MM.1S (cell line): ENCODE data around the gene ROR2.

Source experiments
- DNase-seq: peaks from one replicate; pipeline ENCODE4 v3.0.0-alpha.2; 2015
- H2AFZ ChIP-seq: fragments of 300-600 bp; sonication (generic); 2 replicates; pipeline ENCODE4 v1.6.0; 2016; ENCODE audit warnings: antibody characterized with exemption, low read length
- H3F3A ChIP-seq: fragments of 300-600 bp; sonication (generic); 2 replicates; pipeline ENCODE4 v1.6.1; 2016; ENCODE audit warnings: mild to moderate bottlenecking, antibody characterized with exemption, low read length, moderate library complexity, mixed read lengths; ENCODE audit not compliant: insufficient read depth
- H3K27ac ChIP-seq: fragments of 300-600 bp; sonication (generic); 2 replicates; pipeline ENCODE4 v1.5.1; 2016; ENCODE audit warnings: mild to moderate bottlenecking, low read length
- H3K27me3 ChIP-seq: fragments of 300-600 bp; sonication (generic); replicated peaks from 2 replicates; pipeline ENCODE4 v1.6.0; 2016; ENCODE audit warnings: low read length; ENCODE audit not compliant: insufficient read depth
- H3K36me3 ChIP-seq: fragments of 300-600 bp; sonication (generic); replicated peaks from 2 replicates; pipeline ENCODE4 v1.6.1; 2016; ENCODE audit warnings: mild to moderate bottlenecking, low read length, mixed read lengths; ENCODE audit not compliant: insufficient read depth
- H3K4me1 ChIP-seq: fragments of 300-600 bp; sonication (generic); 2 replicates; pipeline ENCODE4 v1.6.1; 2016; ENCODE audit warnings: low read length, mixed read lengths
- H3K4me2 ChIP-seq: fragments of 300-600 bp; sonication (generic); 2 replicates; pipeline ENCODE4 v1.6.0; 2016; ENCODE audit warnings: low read depth, low read length
- H3K4me3 ChIP-seq: fragments of 300-600 bp; sonication (generic); 2 replicates; pipeline ENCODE4 v1.5.1; 2016; ENCODE audit warnings: low read length, mixed read lengths
- H3K79me2 ChIP-seq: fragments of 300-600 bp; sonication (generic); 2 replicates; pipeline ENCODE4 v1.6.1; 2016; ENCODE audit warnings: mixed run types, low read length, mixed read lengths
- H3K9ac ChIP-seq: fragments of 300-600 bp; sonication (generic); 2 replicates; pipeline ENCODE4 v1.6.1; 2016; ENCODE audit warnings: low read length, mixed read lengths
- H3K9me2 ChIP-seq: fragments of 300-600 bp; sonication (generic); replicated peaks from 2 replicates; pipeline ENCODE4 v1.6.1; 2016; ENCODE audit warnings: mild to moderate bottlenecking, low read length, mixed read lengths; ENCODE audit not compliant: insufficient read depth
- H3K9me3 ChIP-seq: fragments of 300-600 bp; sonication (generic); replicated peaks from 2 replicates; pipeline ENCODE4 v1.6.1; 2016; ENCODE audit warnings: mild to moderate bottlenecking, low read length, mixed read lengths; ENCODE audit not compliant: insufficient read depth
- H4K20me1 ChIP-seq: fragments of 300-600 bp; sonication (generic); 2 replicates; pipeline ENCODE4 v1.6.1; 2016; ENCODE audit warnings: mild to moderate bottlenecking, low read length, moderate library complexity, mixed read lengths; ENCODE audit not compliant: insufficient read depth
- CTCF ChIP-seq: fragments of 300-600 bp; sonication (generic); IDR thresholded peaks from 2 replicates; pipeline ENCODE4 v1.5.1; 2016; ENCODE audit warnings: antibody characterized with exemption, low read length, mixed read lengths
- EZH2 ChIP-seq: fragments of 300-600 bp; sonication (generic); optimal IDR thresholded peaks from 2 replicates; pipeline ENCODE3; 2017; ENCODE audit warnings: low read depth, mild to moderate bottlenecking, antibody characterized with exemption, low read length, mixed read lengths
- EZH2phosphoT487 ChIP-seq: fragments of 300-600 bp; sonication (generic); IDR thresholded peaks from 2 replicates; pipeline ENCODE4 v1.6.1; 2018; ENCODE audit warnings: antibody characterized with exemption, low read length

Gene ROR2

DNA sequence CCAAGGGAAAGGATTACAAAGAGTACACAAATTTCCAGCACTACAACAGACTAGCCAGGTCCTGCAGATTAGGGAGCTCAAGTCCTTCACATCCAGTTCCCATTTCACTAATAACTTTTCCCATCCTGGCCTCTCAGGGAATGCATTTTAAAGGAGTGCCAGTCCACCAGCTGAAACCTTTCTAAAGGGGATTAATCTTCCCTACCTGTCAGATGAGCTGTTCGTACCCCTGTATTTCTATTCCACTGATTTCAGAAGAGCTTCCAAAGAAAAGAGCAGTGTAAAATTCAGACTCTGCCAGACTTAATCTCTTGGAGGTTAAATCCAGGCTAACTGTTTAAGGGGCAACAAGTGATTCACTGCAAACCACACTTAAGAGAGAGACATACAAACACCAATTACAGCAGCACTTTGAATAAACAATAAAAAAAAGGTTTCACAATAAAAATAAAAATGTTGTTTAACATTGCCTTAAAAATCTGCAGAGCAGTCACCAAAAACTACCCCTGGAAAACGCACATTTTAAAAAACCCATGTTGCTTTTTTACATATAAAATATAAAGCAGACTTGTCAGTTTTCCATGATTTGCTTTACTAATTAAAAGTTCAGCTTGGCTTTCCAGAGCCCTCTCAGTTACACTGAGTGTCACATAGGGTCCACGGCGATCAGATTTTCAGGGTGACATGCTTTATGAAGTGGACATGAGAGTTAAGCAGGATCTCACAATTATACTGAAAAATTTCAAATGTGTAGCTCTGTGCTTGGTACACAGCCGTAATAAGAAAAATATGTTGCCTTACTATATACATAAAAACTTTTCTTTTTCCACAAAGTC is 3.2 kb downstream of the ROR2 start:
- Histone ChIP-seq H3K79me2 (peaks cover 76% of the 10 kb centered on the region), H3K9ac (no peak overlapping the region), H3K27me3 (no peaks in the 10 kb centered on the region), H3K27ac (no peak overlapping the region), H2AFZ (no peak overlapping the region), H3K4me3 (no peak overlapping the region), H3K4me2 (no peak overlapping the region), H3K9me2 (no peaks in the 10 kb centered on the region), H3F3A (no peaks in the 10 kb centered on the region), H3K9me3 (no peaks in the 10 kb centered on the region), H3K36me3 (no peaks in the 10 kb centered on the region), H4K20me1 (no peaks in the 10 kb centered on the region), H3K4me1 (0 out of 2 replicates have a peak, but pooled peaks cover 2% of the 10 kb centered on the region)
- DNase-seq, result no peak
- TF ChIP-seq CTCF, result no peak
- no peak for TF ChIP-seq EZH2phosphoT487
- TF ChIP-seq EZH2, result no peak

DNA sequence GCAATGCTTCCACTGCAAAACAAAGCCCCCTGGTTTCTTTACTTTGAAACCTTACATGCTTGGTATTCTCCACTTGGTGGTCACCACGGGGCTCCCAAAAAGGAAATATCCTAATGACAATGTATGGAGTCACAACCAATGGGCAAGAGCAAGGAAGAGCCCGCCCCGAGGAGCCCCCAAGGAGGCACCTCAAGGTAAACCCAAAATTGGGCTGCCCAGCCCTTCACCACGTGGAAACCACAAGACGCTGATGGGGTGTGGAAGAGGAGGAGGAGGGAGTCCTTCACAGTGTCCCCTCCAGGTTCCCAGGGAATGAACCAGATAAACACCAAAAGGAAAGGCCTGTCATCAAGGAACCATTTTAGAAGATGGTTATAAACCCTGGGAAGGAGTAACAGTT is 3.8 kb downstream of the ROR2 start:
- Histone ChIP-seq H3F3A (no peaks in the 10 kb centered on the region), H3K36me3 (no peaks in the 10 kb centered on the region), H3K9me2 (no peaks in the 10 kb centered on the region), H3K4me1 (0 out of 2 replicates have a peak, but pooled peaks cover 2% of the 10 kb centered on the region), H3K4me2 (no peak overlapping the region), H3K4me3 (no peak overlapping the region), H3K9me3 (no peaks in the 10 kb centered on the region), H2AFZ (no peak overlapping the region), H3K27ac (no peak overlapping the region), H3K9ac (no peak overlapping the region), H4K20me1 (no peaks in the 10 kb centered on the region), H3K27me3 (no peaks in the 10 kb centered on the region), H3K79me2 (peaks cover 78% of the 10 kb centered on the region)
- TF ChIP-seq EZH2phosphoT487, result no peak
- TF ChIP-seq CTCF, result no peak
- no peak for TF ChIP-seq EZH2
- DNase-seq, result no peak

DNA sequence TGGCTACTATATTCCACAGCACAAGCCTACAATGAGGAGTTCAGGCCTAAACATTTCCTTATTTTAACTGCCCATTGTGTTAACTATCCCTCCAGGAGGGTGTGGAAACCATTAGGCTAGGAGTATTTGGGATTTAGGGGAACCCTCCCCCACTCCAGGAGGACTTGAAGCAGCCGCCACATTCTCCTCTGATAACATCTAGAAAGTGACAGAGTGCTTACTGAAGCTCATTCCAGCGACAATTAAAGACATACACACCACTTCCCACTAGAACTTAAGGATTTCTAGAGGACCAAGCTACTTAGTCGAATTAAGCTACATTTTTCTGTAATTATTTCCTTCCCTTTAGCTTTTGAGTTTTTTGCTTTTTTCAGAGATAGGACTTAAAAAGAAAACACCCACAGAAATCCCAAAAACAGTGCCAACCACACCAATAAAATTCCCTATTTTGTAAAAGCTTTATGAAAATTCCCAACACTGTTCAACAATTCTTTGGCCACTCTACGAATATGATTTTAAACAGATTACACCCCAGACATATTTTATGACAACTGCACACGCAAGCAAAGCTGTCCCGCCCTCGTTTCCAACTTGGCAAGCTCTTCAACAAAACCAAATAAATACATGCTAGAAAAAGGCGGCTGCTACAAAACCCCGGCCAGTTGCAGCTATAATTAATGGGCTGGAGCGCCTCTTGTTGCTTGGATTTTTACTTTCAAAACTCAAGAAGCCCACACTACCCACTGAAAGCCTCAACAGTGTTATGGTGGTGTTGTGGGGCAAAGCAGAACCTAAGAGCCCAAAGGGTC is 4.5 kb downstream of the ROR2 start:
- Histone ChIP-seq H3K79me2 (peaks cover 78% of the 10 kb centered on the region), H2AFZ (no peak overlapping the region), H3K4me1 (0 out of 2 replicates have a peak, but pooled peaks cover 2% of the 10 kb centered on the region), H3K9me3 (no peaks in the 10 kb centered on the region), H3K27ac (no peak overlapping the region), H3K9ac (no peak overlapping the region), H3K36me3 (no peaks in the 10 kb centered on the region), H4K20me1 (no peaks in the 10 kb centered on the region), H3K9me2 (no peaks in the 10 kb centered on the region), H3K4me2 (no peak overlapping the region), H3F3A (no peaks in the 10 kb centered on the region), H3K4me3 (no peak overlapping the region), H3K27me3 (no peaks in the 10 kb centered on the region)
- DNase-seq, result no peak
- TF ChIP-seq CTCF (no peak), EZH2 (no peak), EZH2phosphoT487 (no peak)
